ENCODE data around the gene FNBP1.

The FNBP1 gene

GRCh38 chr9:129839324-129840023 lies 203.5 kb downstream of the FNBP1 start:
- Histone ChIP-seq H3K27ac (ENCODE audit: low read depth, low read length) (no peak overlapping the region), H3K9me3 (ENCODE audit: control insufficient read depth, insufficient read depth, low read length) (no peaks in the 10 kb centered on the region), H3K9ac (ENCODE audit: low read depth, low read length) (no peak overlapping the region), H3K27me3 (ENCODE audit: control insufficient read depth, insufficient read depth, low read length) (no peaks in the 10 kb centered on the region), H3K4me1 (ENCODE audit: control insufficient read depth, insufficient read depth, low read length) (peaks cover 36% of the 10 kb centered on the region), H3K4me3 (ENCODE audit: low read depth, low read length) (no peak overlapping the region), H3K36me3 (ENCODE audit: control insufficient read depth, insufficient read depth, low read length) (no peaks in the 10 kb centered on the region)

DNA sequence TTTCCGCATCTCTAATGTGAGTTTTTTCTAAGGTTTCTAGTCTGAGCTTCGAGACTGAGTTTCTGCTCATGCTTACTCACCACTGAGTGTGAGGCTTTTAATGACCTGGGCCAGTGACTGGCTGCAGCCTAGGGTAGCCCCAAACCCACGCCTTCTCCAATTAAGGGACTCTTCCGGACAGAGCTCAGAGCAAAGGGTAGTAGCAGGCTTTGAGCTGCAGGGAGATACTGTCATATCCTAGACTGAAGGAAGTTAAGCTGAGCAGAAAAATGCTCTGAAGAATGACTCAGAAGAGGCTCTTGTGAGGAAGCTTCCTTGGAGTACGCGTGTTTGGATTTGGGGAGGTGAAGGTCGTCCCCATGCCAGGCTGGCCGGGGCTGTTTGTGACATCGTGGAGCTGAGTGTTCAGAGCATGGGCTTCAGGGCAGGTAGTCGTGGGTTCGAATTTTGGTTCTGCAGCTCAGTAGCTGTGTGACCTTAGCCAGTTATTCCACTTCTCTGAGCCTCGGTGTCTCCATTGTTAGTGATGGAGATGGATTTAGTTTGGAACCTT lies 204.2 kb downstream of the FNBP1 start:
- peaks cover 38% of the 10 kb centered on the region for H3K4me1 ChIP-seq (ENCODE audit: control insufficient read depth, insufficient read depth, low read length)
- H3K9me3 ChIP-seq (ENCODE audit: control insufficient read depth, insufficient read depth, low read length), result no peaks in the 10 kb centered on the region
- H3K36me3 ChIP-seq (ENCODE audit: control insufficient read depth, insufficient read depth, low read length), result no peaks in the 10 kb centered on the region
- no peak overlapping the region for H3K27ac ChIP-seq (ENCODE audit: low read depth, low read length)
- H3K9ac ChIP-seq (ENCODE audit: low read depth, low read length), result no peak overlapping the region
- H3K27me3 ChIP-seq (ENCODE audit: control insufficient read depth, insufficient read depth, low read length), result no peaks in the 10 kb centered on the region
- no peak overlapping the region for H3K4me3 ChIP-seq (ENCODE audit: low read depth, low read length)

All from HUES48 (cell line).